Jurkat, Clone E6-1 (cell line): Measurements from ENCODE around the gene DKK3.

Experiments
- DNase-seq: peaks from one replicate; pipeline ENCODE4 v3.0.0-alpha.2; 2011; ENCODE audit warnings: low read depth, low spot score
- H3K4me3 ChIP-seq: 2 replicates; pipeline ENCODE4 v1.5.1; 2011; ENCODE audit warnings: mild to moderate bottlenecking, low read length, control low read depth, moderate library complexity

Gene DKK3

GRCh38 chr11:11959601-11960000 lies 48.8 kb downstream of the DKK3 start:
- DNase-seq = no peak
- no peak overlapping the region for H3K4me3 ChIP-seq

- no peak for DNase-seq
- H3K4me3 ChIP-seq = no peak overlapping the region
Observed at GRCh38 chr11:11958403-11959231, 49.8 kb downstream of the DKK3 start.

DNA sequence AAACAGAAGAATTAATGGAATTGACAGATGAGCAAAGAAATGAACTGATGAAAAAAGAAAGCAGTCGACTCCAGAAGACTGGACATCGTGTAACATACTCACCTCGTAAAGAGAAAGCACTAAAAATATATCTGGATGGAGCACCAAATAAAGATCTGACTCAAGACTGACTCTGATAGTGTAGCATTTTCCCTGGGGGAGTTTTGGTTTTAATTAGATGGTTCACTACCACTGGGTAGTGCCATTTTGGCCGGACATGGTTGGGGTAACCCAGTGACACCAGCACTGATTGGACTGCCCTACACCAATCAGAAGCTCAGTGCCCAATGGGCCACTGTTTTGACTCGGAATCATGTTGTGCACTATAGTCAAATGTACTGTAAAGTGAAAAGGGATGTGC lies 52.4 kb downstream of the DKK3 start:
- no peak for DNase-seq
- H3K4me3 ChIP-seq = no peak overlapping the region

DNA sequence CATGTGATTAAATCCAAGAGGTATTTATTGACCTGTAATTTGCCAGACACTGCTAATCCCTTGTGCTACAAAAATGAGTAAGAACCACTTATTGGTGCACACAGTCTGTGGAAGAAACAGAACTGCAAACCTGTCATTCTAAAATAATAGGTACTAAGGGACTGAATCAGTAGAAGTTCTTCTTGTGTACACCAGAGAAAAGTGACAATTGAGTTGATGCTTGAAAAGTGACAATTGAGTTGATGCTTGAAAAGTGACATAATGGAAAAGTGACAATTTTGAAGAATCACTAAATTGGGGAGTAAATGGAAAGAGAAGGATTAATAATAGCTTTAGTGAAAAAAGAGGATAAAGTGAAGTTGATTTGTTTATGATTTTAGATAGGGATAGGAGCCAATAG lies 56.4 kb downstream of the DKK3 start:
- no peak for DNase-seq
- H3K4me3 ChIP-seq = no peak overlapping the region

DNA sequence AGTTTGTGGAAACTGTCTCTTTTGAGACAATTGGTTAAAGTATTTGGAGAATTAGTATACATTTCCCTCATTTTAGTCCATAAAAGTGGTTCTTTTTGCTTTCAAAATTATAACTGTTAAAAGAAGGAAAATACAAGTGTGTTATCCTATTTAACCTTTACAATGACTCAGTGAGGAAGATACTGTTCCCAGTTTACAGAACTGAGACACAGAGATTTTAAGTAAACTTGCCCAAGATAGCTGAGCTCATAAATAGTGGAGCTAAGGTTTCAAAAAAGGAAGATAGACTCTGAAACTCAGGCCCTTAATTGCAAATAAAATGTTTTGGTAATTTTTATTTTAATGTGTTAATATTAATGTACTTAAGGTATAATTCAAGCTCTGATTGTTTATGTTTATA lies 58.9 kb downstream of the DKK3 start:
- DNase-seq = no peak
- no peak overlapping the region for H3K4me3 ChIP-seq

- no peak overlapping the region for H3K4me3 ChIP-seq
- no peak for DNase-seq
Observed at GRCh38 chr11:11948242-11948947, 60.0 kb downstream of the DKK3 start.

DNA sequence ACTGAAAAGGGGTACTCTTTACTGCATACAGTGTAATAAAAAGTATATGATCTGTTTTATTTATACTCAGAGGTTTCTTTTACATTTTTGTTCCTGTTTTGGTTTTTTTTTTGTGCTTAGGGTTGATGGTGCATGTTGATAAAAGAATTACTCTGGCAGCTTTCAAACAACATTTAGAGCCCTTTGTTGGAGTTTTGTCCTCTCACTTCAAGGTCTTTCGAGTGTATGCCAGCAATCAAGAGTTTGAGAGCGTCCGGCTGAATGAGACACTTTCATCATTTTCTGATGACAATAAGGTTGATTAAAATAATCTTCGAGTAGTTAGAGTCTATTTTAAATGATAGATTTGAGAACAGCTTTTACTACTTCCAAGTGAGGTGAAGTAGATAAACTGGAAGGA lies 60.6 kb downstream of the DKK3 start:
- no peak overlapping the region for H3K4me3 ChIP-seq
- no peak for DNase-seq

GRCh38 chr11:11946878-11947277 lies 61.5 kb downstream of the DKK3 start:
- no peak for DNase-seq
- H3K4me3 ChIP-seq = no peak overlapping the region

- DNase-seq = no peak
Observed at GRCh38 chr11:11946180-11946579, 62.2 kb downstream of the DKK3 start.

GRCh38 chr11:11944444-11944843 lies 64.0 kb downstream of the DKK3 start:
- no peak for DNase-seq
- H3K4me3 ChIP-seq = no peak overlapping the region

More at GRCh38 chr11:11946180-11946579, 62.2 kb downstream of the DKK3 start:
- no peak overlapping the region for H3K4me3 ChIP-seq

DNA sequence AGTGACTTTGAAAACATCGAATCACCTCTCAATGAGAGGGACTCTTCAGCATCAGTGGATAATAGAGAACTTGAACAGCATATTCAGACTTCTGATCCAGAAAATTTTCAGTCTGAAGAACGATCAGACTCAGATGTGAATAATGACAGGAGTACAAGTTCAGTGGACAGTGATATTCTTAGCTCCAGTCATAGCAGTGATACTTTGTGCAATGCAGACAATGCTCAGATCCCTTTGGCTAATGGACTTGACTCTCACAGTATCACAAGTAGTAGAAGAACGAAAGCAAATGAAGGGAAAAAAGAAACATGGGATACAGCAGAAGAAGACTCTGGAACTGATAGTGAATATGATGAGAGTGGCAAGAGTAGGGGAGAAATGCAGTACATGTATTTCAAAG lies 65.8 kb downstream of the DKK3 start:
- H3K4me3 ChIP-seq = no peak overlapping the region

DNA sequence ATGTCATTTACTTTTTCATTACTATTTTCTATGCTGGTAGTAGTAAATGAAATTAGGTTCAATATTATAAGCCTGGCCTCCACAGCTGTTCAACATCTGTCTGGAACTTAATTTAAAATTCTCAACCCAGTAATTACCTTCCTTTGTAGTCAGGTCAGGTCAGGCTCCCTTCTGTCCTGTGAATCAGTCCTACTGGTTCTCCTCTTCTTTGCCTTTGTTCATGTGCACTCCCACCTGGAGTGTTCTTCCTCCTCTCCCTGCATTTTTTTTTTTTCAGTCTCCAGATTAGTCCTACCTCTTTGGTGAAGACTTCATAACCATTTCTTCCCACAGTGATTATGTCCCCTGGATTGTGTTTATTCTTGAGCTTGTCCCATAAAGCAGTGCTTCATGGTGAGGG lies 67.9 kb downstream of the DKK3 start:
- H3K4me3 ChIP-seq = no peak overlapping the region
- no peak for DNase-seq

More for the DNA sequence above, 65.8 kb downstream of the DKK3 start:
- no peak for DNase-seq

DNA sequence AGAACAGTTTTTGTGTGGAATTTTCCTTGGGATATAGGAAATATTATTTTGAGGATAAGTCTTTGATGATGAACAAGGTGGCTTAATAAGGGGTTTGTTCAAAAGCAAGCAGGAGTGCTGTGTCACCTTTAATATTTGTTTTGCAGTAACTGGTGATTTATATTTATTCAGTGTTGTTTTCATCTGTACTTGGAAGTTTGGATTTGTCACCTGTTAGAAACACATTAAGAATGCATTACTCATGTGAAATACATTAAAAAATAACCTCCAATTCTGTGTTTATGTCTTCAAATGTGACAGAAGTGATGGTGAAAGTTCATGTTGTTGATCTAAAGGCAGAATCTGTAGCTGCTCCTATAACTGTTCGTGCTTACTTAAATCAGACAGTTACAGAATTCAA lies 70.5 kb downstream of the DKK3 start:
- H3K4me3 ChIP-seq = no peak overlapping the region
- DNase-seq = no peak

DNA sequence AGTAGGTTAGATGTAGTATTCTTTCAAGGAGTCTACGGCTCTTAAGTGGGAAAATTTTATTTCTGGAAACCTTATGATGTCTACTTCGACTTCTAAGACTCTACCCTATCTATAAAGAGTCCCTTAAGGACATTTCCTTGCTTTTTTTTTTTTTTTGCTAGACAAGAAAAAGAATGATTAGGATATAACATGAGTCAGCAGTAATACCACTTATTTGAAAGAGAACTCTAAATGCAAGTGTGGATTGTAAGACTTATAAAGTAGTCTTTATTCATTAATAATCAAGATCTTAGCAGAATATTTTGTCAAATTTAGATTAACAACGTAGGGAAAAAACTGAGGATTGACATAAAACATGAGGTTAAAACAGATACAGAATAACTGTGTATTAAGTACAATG lies 71.0 kb downstream of the DKK3 start:
- H3K4me3 ChIP-seq = no peak overlapping the region
- DNase-seq = no peak

DNA sequence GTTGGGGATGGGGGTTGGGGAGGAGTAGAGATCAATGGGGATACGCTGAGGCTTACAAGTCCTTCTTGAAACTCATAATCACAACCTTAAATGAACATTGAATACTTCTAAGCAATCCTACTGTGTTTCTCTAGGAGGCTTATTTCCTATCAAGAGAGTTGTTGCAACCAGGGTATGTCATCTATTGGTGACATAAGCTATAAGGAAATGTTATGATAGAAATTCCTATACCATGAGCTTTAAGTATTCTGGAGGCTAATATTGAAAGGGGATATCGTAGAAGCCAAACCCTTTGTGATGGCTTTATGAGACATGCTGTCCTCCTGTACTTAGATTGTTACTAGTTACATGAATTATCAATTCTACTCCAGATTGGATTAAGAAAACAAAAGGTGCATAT lies 72.9 kb downstream of the DKK3 start:
- no peak for DNase-seq

GRCh38 chr11:11931461-11932055 lies 76.9 kb downstream of the DKK3 start:
- DNase-seq = peak; percentile 30
- no peak overlapping the region for H3K4me3 ChIP-seq

More for the DNA sequence above, 72.9 kb downstream of the DKK3 start:
- H3K4me3 ChIP-seq = no peak overlapping the region

DNA sequence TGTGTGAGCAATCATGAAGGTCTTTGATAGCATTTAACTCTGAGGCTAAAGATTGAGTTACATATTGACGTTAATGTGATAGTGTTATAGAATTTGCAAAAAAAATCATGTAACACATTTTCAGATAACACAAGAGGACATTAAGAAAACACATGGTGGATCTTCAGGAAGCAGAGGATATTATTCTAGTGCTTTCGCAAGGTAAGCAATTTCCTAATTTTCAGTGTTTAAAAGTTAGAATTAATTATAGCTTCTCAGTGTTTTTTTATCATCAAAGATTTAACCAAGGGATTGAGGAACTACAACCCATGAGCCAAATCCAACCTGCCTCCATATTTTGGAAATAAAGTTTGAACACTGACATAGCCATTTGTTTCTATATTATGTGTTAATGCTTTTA lies 78.5 kb downstream of the DKK3 start:
- no peak for DNase-seq
- no peak overlapping the region for H3K4me3 ChIP-seq

- DNase-seq = no peak
- no peak overlapping the region for H3K4me3 ChIP-seq
Observed at GRCh38 chr11:11923828-11924227, 84.6 kb downstream of the DKK3 start.

GRCh38 chr11:11916981-11917399 lies 91.4 kb downstream of the DKK3 start:
- DNase-seq = no peak
- no peak overlapping the region for H3K4me3 ChIP-seq

- H3K4me3 ChIP-seq = no peak overlapping the region
- DNase-seq = no peak
Observed at GRCh38 chr11:11915625-11916024, 92.8 kb downstream of the DKK3 start.
